ENCODE data around the gene HSFX3. TPM values are rescaled to one million over a fixed set of nuclear protein-coding genes. Genes with fewer than 3 reads are reported as not detected.
A peak's percentile ranks its signal among the peaks of the same experiment; 100 is the strongest.
"Not testable (repeated sequence)": the region's sequence is repeated elsewhere in the genome, so short reads cannot be mapped to it uniquely, and the experiment has no call there.

HSFX3 gene
- polyA plus RNA-seq, 10 donors, result 0.49 to 2.8 (median 0.79) TPM; not detected in 2

GRCh38 chrX:149545545-149546543 lies 3.9 kb downstream of the HSFX3 start:
- DNase-seq, result not testable (repeated sequence)

DNA sequence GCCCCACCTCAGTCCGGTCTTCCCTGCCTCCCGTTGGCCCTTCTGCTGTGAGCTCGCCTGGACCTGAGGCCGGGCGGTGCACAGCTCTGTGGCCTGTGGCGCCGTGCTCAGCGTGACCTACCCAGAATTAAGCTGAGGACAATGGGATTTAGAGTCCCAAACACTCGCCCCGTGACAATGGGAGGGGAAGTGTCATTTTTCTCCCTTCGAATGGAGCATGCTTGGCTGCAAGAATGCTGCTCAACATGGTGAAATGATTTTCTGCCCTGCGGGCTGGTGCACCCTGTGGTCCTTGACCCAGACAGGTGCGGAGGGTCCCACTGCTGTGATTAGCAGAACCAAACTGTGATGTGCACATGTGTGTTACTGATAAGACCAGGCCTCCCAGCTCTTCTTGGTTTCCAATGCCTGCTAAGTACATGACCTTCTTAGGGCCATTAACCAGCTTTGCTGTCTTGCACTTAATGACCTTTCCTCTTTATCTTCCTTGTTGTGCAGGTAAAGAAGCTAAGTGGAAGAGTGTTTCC lies 8.1 kb downstream of the HSFX3 start:
- no peak for DNase-seq

DNA sequence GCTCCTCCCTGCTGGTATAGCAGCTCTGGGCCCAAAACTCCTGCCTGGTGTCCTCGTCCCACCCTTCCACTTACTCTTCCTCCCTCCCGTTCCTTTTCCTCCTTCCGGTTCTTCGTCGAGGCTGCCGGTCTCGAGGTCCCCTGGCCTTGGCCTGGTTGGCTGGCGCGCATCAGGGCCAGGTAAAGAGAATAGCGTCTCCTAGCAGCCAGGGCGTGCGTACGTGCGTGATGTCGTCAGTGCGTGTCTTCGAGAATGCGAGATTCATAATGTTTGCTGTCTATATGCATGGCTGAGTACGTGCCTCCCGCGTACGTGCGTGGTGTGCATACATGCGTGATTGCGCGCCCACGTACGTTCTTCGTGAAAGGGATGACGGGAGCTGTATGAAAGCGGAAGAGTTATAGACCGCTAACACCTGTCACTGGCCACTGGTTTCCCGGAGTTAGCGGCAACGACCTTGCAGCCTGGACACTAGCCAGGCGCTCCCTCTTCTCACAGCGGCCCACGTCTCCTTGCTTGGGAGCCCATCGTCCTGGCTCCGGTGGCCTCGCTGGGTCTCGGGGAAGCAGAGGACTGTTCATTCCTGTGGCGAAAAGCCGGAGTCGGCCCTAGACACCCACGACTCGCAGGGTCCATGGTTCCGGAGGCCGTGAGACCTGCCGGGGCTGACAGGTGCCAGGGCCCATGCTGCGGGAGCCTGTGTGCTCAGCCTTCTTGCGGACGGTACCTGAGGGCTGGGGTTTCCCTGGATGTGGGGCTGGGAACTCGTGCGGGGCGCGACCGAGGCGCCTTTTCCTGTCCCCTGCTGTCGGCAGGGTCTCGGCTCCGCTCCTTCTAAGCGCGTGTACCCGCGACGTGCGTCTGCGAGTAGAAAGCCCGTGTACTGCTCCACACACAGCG lies 8.9 kb downstream of the HSFX3 start, which contains the start of gene EOLA1:
Gene EOLA1 (plus strand): TSS at position 392 of the 900 bp plus-strand sequence. CDS start 4,619 bp downstream, outside the sequence.
- DNase-seq, result peak in 2 of 3 donors; percentile 90 to 96

DNA sequence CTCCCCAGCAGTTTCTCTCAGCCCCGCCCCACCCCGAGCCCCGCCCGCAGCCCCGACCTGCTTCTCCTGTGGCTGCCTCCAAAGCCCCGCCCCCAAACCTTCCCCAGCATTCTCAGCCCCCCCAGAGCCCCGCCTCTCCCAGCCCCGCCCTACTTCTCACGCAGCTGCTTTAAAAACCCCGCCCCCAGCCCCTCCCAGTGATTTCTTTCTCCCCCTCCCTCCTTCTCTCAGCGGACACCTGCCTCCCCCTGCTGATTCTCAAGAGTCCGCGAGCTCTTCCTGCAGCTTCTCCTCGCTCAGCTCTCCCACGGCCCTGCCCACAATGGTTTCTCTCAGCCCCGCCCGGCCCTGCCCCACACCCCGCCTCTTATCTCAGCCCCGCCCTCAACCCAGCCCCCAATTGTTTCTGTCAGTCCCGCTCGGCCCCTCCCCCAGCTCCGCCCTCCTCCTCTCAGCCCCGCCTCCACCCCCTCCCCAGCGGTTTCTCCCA lies 9.5 kb downstream of the HSFX3 start:
- DNase-seq, result peak; percentile 88 to 91 (median 89)

- DNase-seq, result peak; percentile 87 to 95 (median 90)
Observed at GRCh38 chrX:149539283-149540130, 10.2 kb downstream of the HSFX3 start.

DNA sequence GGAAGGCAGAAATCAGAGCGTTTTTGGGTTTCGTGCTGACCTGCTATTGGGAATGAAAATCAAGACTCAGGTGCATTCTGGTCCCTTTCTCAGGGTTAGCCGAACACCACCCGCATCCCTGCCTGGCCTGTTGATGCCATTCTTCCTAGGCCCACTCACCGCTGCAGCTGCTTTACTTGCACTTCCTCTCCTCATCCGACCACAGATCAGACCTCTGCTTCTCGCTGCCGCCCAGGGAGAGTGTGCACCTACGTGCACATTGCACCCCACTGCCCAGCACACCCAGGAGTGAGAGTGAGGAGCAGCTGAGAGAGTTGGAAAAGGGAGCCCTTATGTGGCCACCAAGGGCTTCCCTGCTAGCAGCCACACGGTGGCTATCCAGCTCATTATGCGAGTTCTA lies 12.2 kb downstream of the HSFX3 start:
- not testable (repeated sequence) for DNase-seq

DNA sequence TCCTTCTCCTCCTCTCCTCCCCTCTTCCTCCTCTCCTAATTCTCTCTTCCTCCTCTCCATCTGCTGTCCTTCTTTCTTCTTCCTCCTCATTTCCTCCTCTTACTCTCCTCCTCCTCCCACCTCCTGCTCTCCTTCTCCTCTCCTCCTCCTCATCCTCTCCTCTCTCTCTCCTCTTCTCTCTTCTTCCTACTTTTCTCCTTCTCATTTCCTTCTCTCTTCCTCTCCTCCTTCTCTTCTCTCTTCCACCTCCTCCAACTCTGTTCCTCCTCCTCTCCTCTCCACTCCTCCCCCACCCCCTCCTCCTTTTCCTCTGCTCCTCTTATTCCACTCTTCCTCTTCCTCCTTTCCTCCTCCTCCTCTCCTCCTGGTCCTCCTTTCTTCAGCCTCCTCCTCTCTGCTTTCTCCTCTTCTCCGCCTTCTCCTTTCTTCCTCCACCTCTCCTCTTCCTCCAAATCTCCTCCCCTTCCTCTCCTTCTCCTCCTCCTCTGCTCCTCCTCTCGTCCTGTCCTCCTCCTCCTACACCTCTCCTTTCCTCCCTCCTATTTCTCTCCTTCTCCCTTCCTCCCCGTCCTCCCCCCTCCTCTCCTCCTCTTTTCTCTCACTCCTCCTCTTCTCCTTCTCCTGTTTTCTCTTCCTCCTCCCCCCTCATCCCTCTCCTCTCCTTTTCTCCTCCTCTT lies 14.7 kb downstream of the HSFX3 start:
- not testable (repeated sequence) for DNase-seq

DNA sequence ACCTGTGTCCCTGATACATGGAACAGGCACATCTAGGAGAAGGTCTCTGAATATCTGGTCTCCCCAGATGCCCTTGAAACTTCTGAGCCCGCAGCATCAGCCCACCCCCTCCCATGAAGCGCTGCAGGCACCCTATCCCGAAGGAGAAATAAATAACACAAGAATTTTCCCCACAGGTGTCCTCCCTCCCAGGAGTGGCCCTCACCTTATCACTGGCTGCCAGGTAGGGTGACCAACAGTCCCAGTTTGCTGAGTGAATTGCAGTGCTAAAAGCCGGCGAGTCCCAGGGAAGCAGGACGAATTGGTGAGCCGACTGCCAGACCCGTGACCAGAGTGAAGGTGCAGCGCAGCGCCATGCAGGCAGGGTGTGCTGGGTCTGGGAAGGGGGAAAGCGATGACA lies 15.7 kb downstream of the HSFX3 start:
- DNase-seq, result not testable (repeated sequence)

GRCh38 chrX:149532868-149533267 lies 16.9 kb downstream of the HSFX3 start:
- DNase-seq, result not testable (repeated sequence)

DNA sequence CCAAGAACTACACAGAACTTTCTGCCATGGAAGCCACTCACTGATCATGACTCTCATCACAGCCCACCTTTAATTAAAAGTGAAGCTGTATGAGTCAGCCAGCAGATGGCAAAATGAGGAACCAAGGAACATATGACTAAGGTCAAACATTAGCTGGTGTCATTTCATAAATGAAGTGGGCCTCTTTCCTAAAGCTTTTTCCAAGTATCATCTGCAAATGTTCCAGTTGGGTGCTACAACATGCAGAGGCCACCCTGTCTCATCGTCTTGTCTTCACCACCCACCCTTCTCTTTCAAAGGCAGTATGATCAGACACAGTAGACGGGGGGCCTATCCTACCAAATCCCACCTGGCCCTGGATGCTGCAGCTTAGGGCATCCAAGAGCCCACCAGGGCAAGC lies 18.1 kb downstream of the HSFX3 start:
- no peak for DNase-seq

GRCh38 chrX:149528381-149528780 lies 21.3 kb downstream of the HSFX3 start:
- no peak for DNase-seq

DNA sequence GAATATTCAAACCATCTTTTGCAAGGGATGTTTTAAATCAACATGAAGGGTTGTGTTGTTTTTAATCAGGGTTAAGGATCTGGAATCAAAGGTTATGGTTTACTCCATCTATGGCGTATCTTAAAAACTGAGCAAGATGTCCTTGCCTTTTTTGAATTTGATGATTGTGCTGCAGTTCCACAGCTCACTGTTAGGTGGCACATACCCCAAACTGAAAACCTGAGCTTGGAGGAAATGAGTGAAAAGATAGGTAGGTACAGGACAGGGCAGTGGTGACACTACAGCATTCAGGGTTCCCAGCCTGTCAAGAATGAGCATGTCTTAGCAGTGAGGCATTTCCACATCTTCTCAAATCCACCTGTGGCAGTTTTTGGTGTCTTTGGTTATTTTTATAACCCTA lies 22.0 kb downstream of the HSFX3 start:
- no peak for DNase-seq

DNA sequence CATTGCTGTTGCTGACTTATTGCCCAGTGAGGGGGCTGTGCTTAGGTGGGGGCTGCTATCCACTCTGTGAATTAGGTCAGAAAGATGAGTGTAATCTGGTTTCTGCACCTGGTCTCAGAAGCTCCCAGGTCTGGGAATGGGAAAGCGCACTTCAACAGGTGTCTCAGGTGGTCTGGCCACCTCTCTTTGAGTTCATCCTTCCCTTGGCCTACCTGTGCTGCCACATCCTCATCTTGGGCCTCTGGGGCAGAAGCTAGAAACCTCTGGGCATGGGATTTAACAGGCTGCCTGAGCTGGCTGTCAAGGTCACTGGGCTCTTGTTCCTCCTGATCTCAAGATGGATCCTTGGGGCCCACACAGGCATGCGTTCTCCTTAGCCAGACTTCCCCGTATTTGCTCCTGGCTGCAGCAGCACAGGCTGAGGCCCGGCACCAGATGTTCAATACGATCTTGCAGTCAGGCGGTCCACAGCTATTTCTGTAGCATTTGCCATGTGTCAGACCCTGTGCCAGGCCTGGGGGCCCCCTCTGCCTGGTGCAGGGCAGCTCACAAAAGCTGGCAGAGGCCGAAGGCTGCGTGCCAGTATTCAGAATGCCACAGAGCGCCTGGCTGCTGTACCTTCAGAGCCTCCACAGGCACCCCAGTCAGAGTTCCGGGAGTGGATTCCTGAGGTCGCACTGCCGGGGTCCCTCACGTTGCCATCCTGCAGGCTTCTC lies 23.2 kb downstream of the HSFX3 start:
- DNase-seq, result peak in 1 of 3 donors; percentile 38

DNA sequence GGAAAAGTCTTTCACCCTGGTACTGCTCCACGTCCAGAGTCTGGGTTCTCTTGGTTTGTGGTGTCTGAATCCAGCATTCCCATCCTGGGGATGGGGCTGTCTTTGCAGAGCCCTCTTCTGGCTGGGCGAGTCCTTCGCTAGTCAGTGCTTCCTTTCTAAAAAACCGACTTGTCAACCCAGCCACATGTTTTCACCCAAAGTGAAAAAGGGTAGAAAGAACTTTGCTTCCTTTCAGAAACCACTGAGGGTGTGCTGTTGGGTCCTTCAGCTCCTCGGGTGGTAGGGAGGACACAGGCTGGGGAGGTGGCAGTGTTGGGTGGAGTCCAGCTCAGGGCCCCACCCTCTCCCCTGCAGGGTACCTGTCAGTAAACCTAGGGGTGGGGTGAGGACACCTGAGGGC lies 23.8 kb downstream of the HSFX3 start:
- not testable (repeated sequence) for DNase-seq

GRCh38 chrX:149525389-149525788 lies 24.3 kb downstream of the HSFX3 start:
- DNase-seq, result not testable (repeated sequence)

- DNase-seq, result no peak
Observed at GRCh38 chrX:149522916-149523315, 26.8 kb downstream of the HSFX3 start.

DNA sequence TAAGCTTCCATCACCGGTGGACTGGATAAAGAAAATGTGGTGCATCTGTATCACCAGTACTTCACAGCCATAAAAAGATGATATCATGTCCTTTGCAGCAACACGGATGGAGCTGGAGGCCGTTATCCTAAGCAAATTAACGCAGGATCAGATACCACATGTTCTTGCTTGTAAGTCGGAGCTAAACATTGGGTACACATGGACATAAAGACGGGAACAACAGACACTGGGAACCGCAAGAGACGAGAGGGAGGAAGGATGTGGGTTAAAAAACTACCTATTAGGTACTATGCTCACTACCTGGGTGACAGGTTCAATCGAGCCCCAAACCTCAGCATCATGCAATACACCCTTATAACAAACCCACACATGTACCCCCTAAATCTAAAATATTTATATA lies 28.3 kb downstream of the HSFX3 start:
- no peak for DNase-seq

- DNase-seq, result not testable (repeated sequence)
Observed at GRCh38 chrX:149520636-149521277, 29.0 kb downstream of the HSFX3 start.

GRCh38 chrX:149518236-149518635 lies 31.5 kb downstream of the HSFX3 start:
- DNase-seq, result no peak

Measured in muscle of back (tissue), 11 donors.